ENCODE results near the gene SMNDC1.
"Not testable (repeated sequence)": the region's sequence is repeated elsewhere in the genome, so short reads cannot be mapped to it uniquely, and the experiment has no call there.

Gene SMNDC1

DNA sequence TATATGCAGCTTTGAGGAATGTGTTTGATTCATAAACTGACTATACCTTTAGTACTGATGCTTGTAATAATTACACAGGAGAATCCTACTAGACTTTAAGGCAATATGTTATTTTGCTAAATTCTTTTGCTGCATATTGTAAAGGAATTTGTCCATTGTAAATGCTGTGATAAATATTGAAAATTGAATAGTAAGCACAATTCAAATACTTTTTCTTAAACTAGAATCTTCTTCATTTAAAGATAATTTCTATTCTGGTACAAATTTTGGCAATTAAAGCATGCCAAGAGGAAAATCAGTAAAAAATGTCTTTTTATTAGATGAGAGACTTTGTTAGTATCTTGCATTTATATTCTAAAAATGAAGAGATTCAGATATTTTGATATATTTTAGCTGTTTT lies 45.4 kb downstream of the SMNDC1 start:
- in situ Hi-C loops (cut with HindIII; ENCODE audit: low sequenced_read_pairs), result no loop called here

DNA sequence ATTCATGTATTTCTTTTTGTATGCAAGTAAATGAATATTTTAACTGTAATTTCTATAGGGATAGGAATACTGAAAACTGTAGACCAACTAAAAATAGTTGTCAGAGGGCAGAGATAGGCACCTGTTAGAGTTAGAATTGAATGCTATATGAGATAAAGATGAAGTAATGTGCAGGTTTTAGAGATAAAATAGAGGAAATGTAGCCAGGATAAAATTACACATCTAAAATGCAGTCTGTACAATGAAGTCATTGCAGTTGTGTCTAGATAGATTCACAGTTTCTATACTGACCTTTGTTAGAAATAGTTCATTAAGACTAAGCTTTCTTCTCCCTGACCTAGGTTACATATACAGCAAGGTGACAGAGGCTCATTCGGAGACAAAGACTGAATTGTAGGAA lies 46.2 kb downstream of the SMNDC1 start:
- in situ Hi-C loops (cut with HindIII; ENCODE audit: low sequenced_read_pairs), result no loop called here

DNA sequence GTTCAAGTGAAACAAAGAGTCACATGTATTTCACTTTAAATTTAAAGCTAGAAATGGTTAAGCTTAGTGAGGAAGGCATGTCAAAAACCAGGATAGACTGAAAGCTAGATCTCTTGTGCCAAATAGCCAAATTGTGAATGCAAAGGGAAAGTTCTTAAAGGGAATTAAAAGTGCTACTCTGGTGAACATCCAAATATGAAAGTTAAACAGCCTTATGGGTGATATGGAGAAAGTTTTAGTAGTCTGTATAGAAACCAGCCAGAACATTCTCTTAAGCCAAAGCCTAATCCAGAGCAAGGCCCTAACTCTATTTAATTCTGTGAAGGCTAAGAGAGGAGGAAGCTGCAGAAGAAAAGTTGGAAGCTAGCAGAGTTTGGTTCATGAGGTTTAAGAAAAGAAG lies 50.3 kb downstream of the SMNDC1 start:
- in situ Hi-C loops (cut with HindIII; ENCODE audit: low sequenced_read_pairs), result no loop called here

DNA sequence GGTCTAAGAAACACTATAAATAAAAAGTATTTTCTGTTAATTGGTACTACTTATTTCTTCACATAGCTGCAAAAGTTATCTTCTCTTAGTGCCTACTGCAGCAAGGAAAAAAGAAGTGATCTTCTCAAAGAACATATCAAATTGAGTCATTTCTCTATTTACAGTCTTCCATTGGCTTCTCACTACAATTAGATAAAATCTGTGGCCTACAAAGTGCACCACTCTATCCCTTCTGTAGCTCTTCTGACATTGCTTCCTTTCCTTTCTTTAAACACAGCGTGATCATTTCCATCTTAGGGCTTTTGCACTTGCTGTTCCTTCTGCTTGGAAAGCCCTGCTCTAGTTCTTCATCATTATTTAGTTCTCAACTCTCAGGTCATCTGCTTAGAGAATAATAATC lies 52.6 kb downstream of the SMNDC1 start:
- in situ Hi-C loops (cut with HindIII; ENCODE audit: low sequenced_read_pairs), result no loop called here

GRCh38 chr10:110251392-110251791 lies 53.3 kb downstream of the SMNDC1 start:
- in situ Hi-C loops (cut with HindIII; ENCODE audit: low sequenced_read_pairs), result not testable (repeated sequence)

DNA sequence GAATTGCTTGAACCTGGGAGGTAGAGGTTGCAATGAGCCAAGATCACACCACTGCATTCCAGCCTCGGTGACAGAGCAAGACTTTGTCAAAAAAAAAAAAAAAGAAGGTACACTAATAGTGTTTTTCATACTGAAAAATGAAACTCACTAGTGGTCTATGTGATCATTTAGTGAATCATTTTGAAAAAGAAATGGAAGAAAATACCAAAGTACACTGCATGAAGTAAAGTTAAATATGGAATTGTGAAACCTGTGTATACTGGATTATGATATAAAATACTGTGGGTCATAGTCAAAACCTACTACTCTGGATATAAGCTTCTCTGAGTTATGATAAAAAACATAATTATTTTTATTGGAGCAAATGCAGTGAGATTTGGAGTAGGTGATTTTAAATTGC lies 55.2 kb downstream of the SMNDC1 start:
- in situ Hi-C loops (cut with HindIII; ENCODE audit: low sequenced_read_pairs), result not testable (repeated sequence)

DNA sequence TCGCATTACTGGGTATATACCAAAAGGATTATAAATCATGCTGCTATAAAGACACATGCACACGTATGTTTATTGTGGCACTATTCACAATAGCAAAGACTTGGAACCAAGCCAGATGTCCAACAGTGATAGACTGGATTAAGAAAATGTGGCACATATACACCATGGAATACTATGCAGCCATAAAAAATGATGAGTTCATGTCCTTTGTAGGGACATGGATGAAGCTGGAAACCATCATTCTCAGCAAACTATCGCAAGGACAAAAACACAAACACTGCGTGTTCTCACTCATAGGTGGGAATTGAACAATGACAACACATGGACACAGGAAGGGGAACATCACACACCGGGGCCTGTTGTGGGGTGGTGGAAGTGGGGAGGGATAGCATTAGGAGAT lies 56.9 kb downstream of the SMNDC1 start:
- in situ Hi-C loops (cut with HindIII; ENCODE audit: low sequenced_read_pairs), result not testable (repeated sequence)

GRCh38 chr10:110244550-110244949 lies 60.2 kb downstream of the SMNDC1 start:
- in situ Hi-C loops (cut with HindIII; ENCODE audit: low sequenced_read_pairs), result loop anchor here (5.0 kb wide), 1 partner anchor 38 kb away; no protein-coding TSS in a partner anchor

GRCh38 chr10:110242511-110242910 lies 62.2 kb downstream of the SMNDC1 start:
- in situ Hi-C loops (cut with HindIII; ENCODE audit: low sequenced_read_pairs), result loop anchor here (5.0 kb wide), 1 partner anchor 40 kb away; no protein-coding TSS in a partner anchor

- in situ Hi-C loops (cut with HindIII; ENCODE audit: low sequenced_read_pairs), result loop anchor here (5.0 kb wide), 1 partner anchor 40 kb away; no protein-coding TSS in a partner anchor
Observed at GRCh38 chr10:110241841-110242240, 62.9 kb downstream of the SMNDC1 start.

DNA sequence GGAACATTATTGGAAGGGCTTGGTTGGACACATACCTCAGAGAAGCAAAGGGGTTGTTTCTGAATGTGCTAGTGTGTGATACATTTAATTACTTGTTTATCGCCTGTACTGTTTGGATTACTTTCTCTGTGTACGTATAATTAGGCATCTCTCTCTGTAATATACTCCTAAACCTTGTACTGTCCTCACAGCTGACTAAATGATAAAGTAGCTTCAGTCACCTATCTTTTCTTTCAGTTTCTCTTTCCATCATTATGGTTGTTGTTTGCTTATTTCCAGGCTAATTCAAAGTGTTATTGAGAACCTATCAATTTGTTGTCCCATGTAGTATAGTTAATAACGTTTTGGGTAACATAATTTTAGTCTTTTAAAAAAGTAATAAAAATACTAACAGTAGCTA lies 63.3 kb downstream of the SMNDC1 start:
- in situ Hi-C loops (cut with HindIII; ENCODE audit: low sequenced_read_pairs), result loop anchor here (5.0 kb wide), 1 partner anchor 41 kb away; no protein-coding TSS in a partner anchor

All from endothelial cell of hepatic sinusoid (primary cell).